Astrocyte of the hippocampus (primary cell): Measurements from ENCODE around the gene DPCD.
"Not testable (repeated sequence)": the region's sequence is repeated elsewhere in the genome, so short reads cannot be mapped to it uniquely, and the experiment has no call there.

ENCODE experiments used
- DNase-seq: peaks from one replicate; pipeline ENCODE4 v3.0.0; 2011; ENCODE audit warnings: low read depth, low spot score

Gene DPCD

GRCh38 chr10:101618871-101619270 lies 30.8 kb downstream of the DPCD start:
- no peak for DNase-seq

GRCh38 chr10:101619983-101620382 lies 31.9 kb downstream of the DPCD start:
- DNase-seq = no peak

GRCh38 chr10:101623528-101623927 lies 35.4 kb downstream of the DPCD start:
- no peak for DNase-seq

GRCh38 chr10:101624526-101625102 lies 36.5 kb downstream of the DPCD start:
- no peak for DNase-seq

GRCh38 chr10:101625821-101626412 lies 37.8 kb downstream of the DPCD start:
- DNase-seq = no peak

- DNase-seq = no peak
These were observed 41.9 kb downstream of the DPCD start for GRCh38 chr10:101629837-101630632.

GRCh38 chr10:101630633-101630920 lies 42.5 kb downstream of the DPCD start:
- DNase-seq = no peak

- DNase-seq = no peak
These were observed 43.8 kb downstream of the DPCD start for GRCh38 chr10:101631821-101632475.

GRCh38 chr10:101633510-101633909 lies 45.4 kb downstream of the DPCD start:
- DNase-seq = not testable (repeated sequence)

GRCh38 chr10:101639141-101639900 lies 51.2 kb downstream of the DPCD start:
- DNase-seq = no peak

GRCh38 chr10:101643546-101643945 lies 55.4 kb downstream of the DPCD start:
- DNase-seq = no peak

GRCh38 chr10:101644002-101644401 lies 55.9 kb downstream of the DPCD start:
- DNase-seq = no peak

- no peak for DNase-seq
These were observed 57.5 kb downstream of the DPCD start for GRCh38 chr10:101645659-101646058.

GRCh38 chr10:101646364-101646763 lies 58.2 kb downstream of the DPCD start:
- peak; percentile 45 for DNase-seq

GRCh38 chr10:101647255-101647654 lies 59.1 kb downstream of the DPCD start:
- no peak for DNase-seq

- no peak for DNase-seq
These were observed 61.5 kb downstream of the DPCD start for GRCh38 chr10:101649525-101650085.

GRCh38 chr10:101650863-101651262 lies 62.7 kb downstream of the DPCD start:
- DNase-seq = no peak

- DNase-seq = no peak
These were observed 63.2 kb downstream of the DPCD start for GRCh38 chr10:101651336-101651735.

GRCh38 chr10:101653536-101653935 lies 65.4 kb downstream of the DPCD start:
- no peak for DNase-seq

GRCh38 chr10:101655570-101655969 lies 67.4 kb downstream of the DPCD start:
- DNase-seq = no peak

- no peak for DNase-seq
These were observed 68.8 kb downstream of the DPCD start for GRCh38 chr10:101656890-101657289.

GRCh38 chr10:101658975-101659374 lies 70.9 kb downstream of the DPCD start:
- no peak for DNase-seq
